ENCODE measurements around the gene SORCS1.

SORCS1 gene

GRCh38 chr10:106903180-106903579 lies 261.3 kb downstream of the SORCS1 start:
- no peak for DNase-seq (ENCODE audit: low read depth in 2 of 3, low spot score in 1 of 3)

- no peak for DNase-seq (ENCODE audit: low read depth in 2 of 3, low spot score in 1 of 3)
Measured at GRCh38 chr10:106900016-106900652, 264.4 kb downstream of the SORCS1 start.

GRCh38 chr10:106898446-106898845 lies 266.1 kb downstream of the SORCS1 start:
- DNase-seq (ENCODE audit: low read depth in 2 of 3, low spot score in 1 of 3): no peak

- no peak for DNase-seq (ENCODE audit: low read depth in 2 of 3, low spot score in 1 of 3)
Measured at GRCh38 chr10:106897719-106898118, 266.8 kb downstream of the SORCS1 start.

- DNase-seq (ENCODE audit: low read depth in 2 of 3, low spot score in 1 of 3): no peak
Measured at GRCh38 chr10:106894692-106895091, 269.8 kb downstream of the SORCS1 start.

GRCh38 chr10:106877574-106877973 lies 286.9 kb downstream of the SORCS1 start:
- no peak for DNase-seq (ENCODE audit: low read depth in 2 of 3, low spot score in 1 of 3)

GRCh38 chr10:106874604-106874889 lies 290.0 kb downstream of the SORCS1 start:
- DNase-seq (ENCODE audit: low read depth in 2 of 3, low spot score in 1 of 3): no peak

- DNase-seq (ENCODE audit: low read depth in 2 of 3, low spot score in 1 of 3): no peak
Measured at GRCh38 chr10:106873770-106874603, 290.5 kb downstream of the SORCS1 start.

GRCh38 chr10:106872176-106872575 lies 292.3 kb downstream of the SORCS1 start:
- no peak for DNase-seq (ENCODE audit: low read depth in 2 of 3, low spot score in 1 of 3)

GRCh38 chr10:106866244-106866845 lies 298.2 kb downstream of the SORCS1 start:
- DNase-seq (ENCODE audit: low read depth in 2 of 3, low spot score in 1 of 3): no peak

- no peak for DNase-seq (ENCODE audit: low read depth in 2 of 3, low spot score in 1 of 3)
Measured at GRCh38 chr10:106864031-106864430, 300.5 kb downstream of the SORCS1 start.

GRCh38 chr10:106863549-106863948 lies 301.0 kb downstream of the SORCS1 start:
- no peak for DNase-seq (ENCODE audit: low read depth in 2 of 3, low spot score in 1 of 3)

- no peak for DNase-seq (ENCODE audit: low read depth in 2 of 3, low spot score in 1 of 3)
Measured at GRCh38 chr10:106859892-106860652, 304.4 kb downstream of the SORCS1 start.

GRCh38 chr10:106857728-106858127 lies 306.8 kb downstream of the SORCS1 start:
- no peak for DNase-seq (ENCODE audit: low read depth in 2 of 3, low spot score in 1 of 3)

- no peak for DNase-seq (ENCODE audit: low read depth in 2 of 3, low spot score in 1 of 3)
Measured at GRCh38 chr10:106857213-106857612, 307.3 kb downstream of the SORCS1 start.

GRCh38 chr10:106836933-106837663 lies 327.4 kb downstream of the SORCS1 start:
- DNase-seq (ENCODE audit: low read depth in 2 of 3, low spot score in 1 of 3): no peak

- no peak for DNase-seq (ENCODE audit: low read depth in 2 of 3, low spot score in 1 of 3)
Measured at GRCh38 chr10:106832846-106833245, 331.7 kb downstream of the SORCS1 start.

GRCh38 chr10:106830471-106830870 lies 334.0 kb downstream of the SORCS1 start:
- no peak for DNase-seq (ENCODE audit: low read depth in 2 of 3, low spot score in 1 of 3)

- DNase-seq (ENCODE audit: low read depth in 2 of 3, low spot score in 1 of 3): no peak
Measured at GRCh38 chr10:106830006-106830405, 334.5 kb downstream of the SORCS1 start.

GRCh38 chr10:106826716-106827115 lies 337.8 kb downstream of the SORCS1 start:
- DNase-seq (ENCODE audit: low read depth in 2 of 3, low spot score in 1 of 3): no peak

Data from stimulated activated CD4-positive, alpha-beta T cell treated with anti-CD3 and anti-CD28 coated beads, Interleukin-12 subunit alpha, Interleukin-12 subunit beta, amount 100 ng/mL, for 48 hours (primary cell).